DND-41 (cell line): ENCODE measurements around the gene A3GALT2.

Experiments
- ATAC-seq: fragments of 200-7000 bp; cut with Tn5 transposase; 3 replicates; pipeline ENCODE4 v1.9.1; 2021; ENCODE audit warnings: low read depth; ENCODE audit not compliant: insufficient read depth
- DNase-seq: peaks from one replicate; pipeline ENCODE4 v3.0.0-alpha.2; 2020
- H2AFZ ChIP-seq: 2 replicates; pipeline ENCODE4 v1.6.0; 2012; ENCODE audit warnings: low read depth, low read length
- H3K27ac ChIP-seq: 2 replicates; pipeline ENCODE4 v1.5.1; 2012; ENCODE audit warnings: low read length, inconsistent platforms
- H3K27me3 ChIP-seq: fragments of 200-600 bp; sonication (generic); 2 replicates; pipeline ENCODE4 v1.6.0; 2012; ENCODE audit warnings: low read length, mild to moderate bottlenecking, inconsistent platforms; ENCODE audit not compliant: insufficient read depth, poor library complexity
- H3K36me3 ChIP-seq: 2 replicates; pipeline ENCODE4 v1.5.1; 2012; ENCODE audit warnings: low read length, inconsistent platforms; ENCODE audit not compliant: insufficient read depth
- H3K4me1 ChIP-seq: 2 replicates; pipeline ENCODE4 v1.5.1; 2012; ENCODE audit warnings: mild to moderate bottlenecking, low read length; ENCODE audit not compliant: insufficient read depth
- H3K4me2 ChIP-seq: 2 replicates; pipeline ENCODE4 v1.6.0; 2012; ENCODE audit warnings: mild to moderate bottlenecking, moderate library complexity, low read length, inconsistent platforms; ENCODE audit not compliant: insufficient read depth
- H3K4me3 ChIP-seq, 2 experiments: fragments of 200-600 bp in 1 of 2; shearing (Covaris generic) in 1 of 2; 2 replicates each; pipeline ENCODE4 v1.5.1; 2012 to 2016; ENCODE audit warnings: inconsistent platforms in 2 of 2, low read length in 2 of 2, mild to moderate bottlenecking in 2 of 2, low read depth in 1 of 2, moderate library complexity in 1 of 2
- H3K79me2 ChIP-seq: 2 replicates; pipeline ENCODE4 v1.6.0; 2012; ENCODE audit warnings: low read length, inconsistent platforms; ENCODE audit not compliant: insufficient read depth
- H3K9ac ChIP-seq: 2 replicates; pipeline ENCODE4 v1.6.0; 2012; ENCODE audit warnings: low read depth, mild to moderate bottlenecking, inconsistent platforms, low read length, moderate library complexity
- H3K9me3 ChIP-seq: 2 replicates; pipeline ENCODE4 v1.5.1; 2012; ENCODE audit warnings: low read length, moderate library complexity, mild to moderate bottlenecking, inconsistent platforms; ENCODE audit not compliant: insufficient read depth, severe bottlenecking
- H4K20me1 ChIP-seq: 2 replicates; pipeline ENCODE4 v1.6.0; 2012; ENCODE audit warnings: low read length; ENCODE audit not compliant: insufficient read depth
- EZH2 ChIP-seq: IDR thresholded peaks from 3 replicates; pipeline ENCODE4 v1.6.1; 2012; ENCODE audit warnings: borderline replicate concordance, low read depth, mild to moderate bottlenecking, moderate library complexity, low read length, inconsistent platforms; ENCODE audit not compliant: severe bottlenecking
- TF ChIP-seq, protein P1 (sequence below): IDR thresholded peaks from 2 replicates; pipeline ENCODE4 v1.5.1; 2012; ENCODE audit warnings: borderline replicate concordance, low read length, moderate library complexity, mild to moderate bottlenecking; ENCODE audit not compliant: poor library complexity, severe bottlenecking; ENCODE audit errors: extremely low read depth

The A3GALT2 gene

GRCh38 chr1:33302325-33302724, 18.6 kb downstream of the A3GALT2 start:
- Histone ChIP-seq H3K9me3 (no peaks in the 10 kb centered on the region), H3K79me2 (no peaks in the 10 kb centered on the region), H2AFZ (no peak overlapping the region), H3K9ac (no peak overlapping the region), H3K27me3 (no peaks in the 10 kb centered on the region), H3K4me2 (no peak overlapping the region), H3K27ac (no peak overlapping the region), H3K4me1 (no peaks in the 10 kb centered on the region), H4K20me1 (peaks cover 9% of the 10 kb centered on the region), H3K4me3 (no peak overlapping the region), H3K36me3 (peaks cover 35% of the 10 kb centered on the region)
- TF ChIP-seq, protein P1, sequence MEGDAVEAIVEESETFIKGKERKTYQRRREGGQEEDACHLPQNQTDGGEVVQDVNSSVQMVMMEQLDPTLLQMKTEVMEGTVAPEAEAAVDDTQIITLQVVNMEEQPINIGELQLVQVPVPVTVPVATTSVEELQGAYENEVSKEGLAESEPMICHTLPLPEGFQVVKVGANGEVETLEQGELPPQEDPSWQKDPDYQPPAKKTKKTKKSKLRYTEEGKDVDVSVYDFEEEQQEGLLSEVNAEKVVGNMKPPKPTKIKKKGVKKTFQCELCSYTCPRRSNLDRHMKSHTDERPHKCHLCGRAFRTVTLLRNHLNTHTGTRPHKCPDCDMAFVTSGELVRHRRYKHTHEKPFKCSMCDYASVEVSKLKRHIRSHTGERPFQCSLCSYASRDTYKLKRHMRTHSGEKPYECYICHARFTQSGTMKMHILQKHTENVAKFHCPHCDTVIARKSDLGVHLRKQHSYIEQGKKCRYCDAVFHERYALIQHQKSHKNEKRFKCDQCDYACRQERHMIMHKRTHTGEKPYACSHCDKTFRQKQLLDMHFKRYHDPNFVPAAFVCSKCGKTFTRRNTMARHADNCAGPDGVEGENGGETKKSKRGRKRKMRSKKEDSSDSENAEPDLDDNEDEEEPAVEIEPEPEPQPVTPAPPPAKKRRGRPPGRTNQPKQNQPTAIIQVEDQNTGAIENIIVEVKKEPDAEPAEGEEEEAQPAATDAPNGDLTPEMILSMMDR, result no peak
- TF ChIP-seq EZH2, result no peak
- peak; percentile 54; the same call in 2 of the 3 replicates for ATAC-seq
- peak; percentile 26 for DNase-seq

DNA sequence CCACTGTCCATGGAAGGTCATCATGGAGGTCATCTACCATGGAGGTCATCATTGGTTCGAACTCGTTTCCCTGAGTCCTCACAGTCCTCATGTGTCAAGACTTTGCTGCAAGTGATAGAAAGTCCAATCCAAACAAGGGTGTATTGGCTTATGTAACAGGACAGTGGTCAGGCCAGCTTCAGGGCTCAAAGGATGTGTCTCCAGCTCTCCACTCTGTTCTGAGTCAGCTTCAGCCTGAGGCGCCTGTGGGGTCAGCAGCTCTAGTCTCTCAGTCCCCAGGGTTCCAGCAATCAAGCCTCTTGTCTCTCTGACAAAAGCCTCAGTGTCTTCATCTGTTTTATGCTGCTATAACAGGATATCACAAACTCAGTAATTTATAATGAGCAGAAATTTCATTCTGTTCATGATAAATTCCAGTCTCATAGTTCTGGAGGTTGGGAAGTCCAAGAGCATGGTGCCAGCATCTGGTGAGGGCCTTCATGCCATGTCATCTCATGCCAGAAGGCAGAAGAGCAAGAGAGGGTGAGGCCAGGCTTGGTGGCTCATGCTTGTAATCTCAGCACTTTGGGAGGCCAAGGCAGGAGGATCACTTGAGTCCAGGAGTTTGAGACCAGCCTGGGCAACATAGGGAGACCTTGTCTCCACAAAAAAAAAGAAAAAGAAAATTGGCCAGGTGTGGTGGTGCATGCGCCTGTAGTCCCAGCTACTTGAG, 19.5 kb downstream of the A3GALT2 start:
- peaks cover 9% of the 10 kb centered on the region for H4K20me1 ChIP-seq
- peaks cover 44% of the 10 kb centered on the region for H3K36me3 ChIP-seq
- H3K79me2 ChIP-seq, result no peaks in the 10 kb centered on the region
- DNase-seq, result no peak
- no peaks in the 10 kb centered on the region for H3K4me1 ChIP-seq
- no peak for TF ChIP-seq EZH2
- TF ChIP-seq, protein P1, result no peak
- no peak overlapping the region for H3K27ac ChIP-seq
- no peaks in the 10 kb centered on the region for H3K9me3 ChIP-seq
- no peak overlapping the region for H3K4me2 ChIP-seq
- no peak overlapping the region for H3K4me3 ChIP-seq
- no peak overlapping the region for H2AFZ ChIP-seq
- no peak overlapping the region for H3K9ac ChIP-seq
- H3K27me3 ChIP-seq, result no peaks in the 10 kb centered on the region
- ATAC-seq, result no peak

DNA sequence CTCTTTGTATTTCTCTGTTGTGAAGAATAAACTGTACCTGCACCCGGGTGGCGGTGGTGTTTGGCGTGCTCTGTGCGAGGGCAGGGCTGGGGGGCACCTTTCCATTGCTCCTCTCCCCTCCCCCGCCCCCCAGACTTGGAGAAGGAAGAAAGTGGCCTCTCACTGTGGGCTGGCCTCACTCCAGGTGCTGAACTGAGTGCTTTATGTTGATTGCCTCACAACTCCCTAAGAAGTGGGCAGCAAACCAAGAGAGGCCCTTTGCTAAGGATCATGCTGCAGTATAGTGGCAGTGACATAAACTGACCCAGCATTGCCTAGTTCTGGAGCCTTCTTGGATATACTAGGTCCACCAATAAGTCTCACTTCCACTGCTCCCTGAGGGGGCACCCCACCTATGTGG, 20.2 kb downstream of the A3GALT2 start:
- DNase-seq, result no peak

More for the DNA sequence above, 20.2 kb downstream of the A3GALT2 start:
- no peaks in the 10 kb centered on the region for H3K27me3 ChIP-seq
- H3K36me3 ChIP-seq, result peaks cover 52% of the 10 kb centered on the region
- H2AFZ ChIP-seq, result no peak overlapping the region
- TF ChIP-seq EZH2, result no peak
- TF ChIP-seq, protein P1, result no peak
- no peaks in the 10 kb centered on the region for H3K79me2 ChIP-seq
- no peak overlapping the region for H3K4me2 ChIP-seq
- no peak overlapping the region for H3K27ac ChIP-seq
- no peaks in the 10 kb centered on the region for H3K4me1 ChIP-seq
- H3K4me3 ChIP-seq, result no peak overlapping the region
- H4K20me1 ChIP-seq, result peaks cover 17% of the 10 kb centered on the region
- no peak for ATAC-seq
- H3K9ac ChIP-seq, result no peak overlapping the region
- H3K9me3 ChIP-seq, result no peaks in the 10 kb centered on the region
